Natural killer cell treated with Interleukin-12 subunit alpha and Interleukin-12 subunit beta and Interleukin-15 and Interleukin-18, amount 100 ng/mL, for 72 hours (primary cell): ENCODE data around the gene NLGN2. TPM values are rescaled to one million over a fixed set of nuclear protein-coding genes. Genes with fewer than 3 reads are reported as not detected.
A peak's percentile ranks its signal among the peaks of the same experiment; 100 is the strongest.

Experiments
- ATAC-seq, 2 donors: fragments of 150-1000 bp; cut with Tn5 transposase in 1 of 2; sonication (Bioruptor Pico), chemical (Tn5 transposase) in 1 of 2; 2 replicates each; pipeline ENCODE4 v1.10.0; 2021
- DNase-seq: peaks from one replicate; pipeline ENCODE4 v3.0.0; 2022; ENCODE audit warnings: low spot score
- H3K27ac Mint-ChIP-seq, 2 donors: 1 replicate in 1 of 2; 2 replicates in 1 of 2; pipeline ENCODE4 v1.8.0; 2022; ENCODE audit warnings: mixed read lengths in 2 of 2, mild to moderate bottlenecking in 1 of 2, moderate library complexity in 1 of 2
- H3K27me3 Mint-ChIP-seq, 2 donors: 1 replicate in 1 of 2; 2 replicates in 1 of 2; pipeline ENCODE4 v1.8.0; 2022; ENCODE audit warnings: mixed read lengths in 2 of 2
- H3K36me3 Mint-ChIP-seq: one replicate; pipeline ENCODE4 v1.8.0; 2022; ENCODE audit warnings: mixed read lengths
- H3K4me1 Mint-ChIP-seq, 2 donors: 1 replicate in 1 of 2; 2 replicates in 1 of 2; pipeline ENCODE4 v1.8.0; 2022; ENCODE audit warnings: low read depth in 2 of 2, mixed read lengths in 2 of 2, mild to moderate bottlenecking in 1 of 2
- H3K4me3 Mint-ChIP-seq: one replicate; pipeline ENCODE4 v1.8.0; 2022; ENCODE audit warnings: mixed read lengths
- H3K9me3 Mint-ChIP-seq: 2 replicates; pipeline ENCODE4 v1.8.0; 2022; ENCODE audit warnings: mixed read lengths
- total RNA-seq, 2 donors: library from RNA; stranded (reverse); gene quantifications; one replicate each; pipeline ENCODE4 v1.2.3, GENCODE V29; 2022

The NLGN2 gene
- total RNA-seq, 2 donors from 2014 or later: 2.3 to 7.7 TPM

- Mint-ChIP-seq H3K4me1 (peaks cover 0 to 5% of the 10 kb centered on the region in 2 donors), H3K27ac (no peak overlapping the region), H3K9me3 (peaks cover 3% of the 10 kb centered on the region), H3K36me3 (peaks cover 6% of the 10 kb centered on the region), H3K4me3 (no peak overlapping the region), H3K27me3 (peaks cover 28 to 30% of the 10 kb centered on the region in 2 donors)
- DNase-seq (no peak), ATAC-seq (no peak)
These were observed 24.7 kb upstream of the NLGN2 start for GRCh38 chr17:7382901-7383300.

DNA sequence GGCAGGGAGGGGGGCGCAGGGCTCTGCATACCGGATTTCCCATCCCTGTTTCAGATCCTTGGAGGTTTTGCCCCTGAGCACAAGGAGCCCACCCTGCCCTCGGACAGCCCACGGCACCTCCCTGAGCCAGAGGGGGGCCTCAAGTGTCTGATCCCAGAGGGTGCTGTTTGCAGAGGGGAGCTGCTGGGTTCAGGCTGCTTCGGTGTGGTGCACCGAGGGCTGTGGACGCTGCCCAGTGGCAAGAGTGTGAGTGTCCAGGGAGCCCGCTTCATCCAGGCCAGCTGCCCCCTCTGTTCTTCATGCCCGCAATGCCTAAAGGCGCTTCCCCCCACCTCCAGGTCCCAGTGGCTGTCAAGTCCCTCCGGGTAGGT lies 24.3 kb upstream of the NLGN2 start:
- Mint-ChIP-seq H3K4me3 (no peak overlapping the region), H3K4me1 (peaks cover 0 to 5% of the 10 kb centered on the region in 2 donors), H3K9me3 (peaks cover 3% of the 10 kb centered on the region)

GRCh38 chr17:7383742-7384488 lies 23.7 kb upstream of the NLGN2 start:
- Mint-ChIP-seq H3K27ac (no peak overlapping the region), H3K27me3 (peaks cover 28% of the 10 kb centered on the region in 2 donors)
- peak; percentile 94 to 95 for ATAC-seq

More for the DNA sequence above, 24.3 kb upstream of the NLGN2 start:
- ATAC-seq (no peak), DNase-seq (no peak)
- H3K36me3 Mint-ChIP-seq: peaks cover 6% of the 10 kb centered on the region
- H3K27me3 Mint-ChIP-seq: peaks cover 28 to 30% of the 10 kb centered on the region in 2 donors
- H3K27ac Mint-ChIP-seq: no peak overlapping the region

GRCh38 chr17:7384489-7385081 lies 23.1 kb upstream of the NLGN2 start:
- no peak overlapping the region for H3K27ac Mint-ChIP-seq
- no peaks in the 10 kb centered on the region for H3K9me3 Mint-ChIP-seq
- no peaks in the 10 kb centered on the region for H3K36me3 Mint-ChIP-seq
- peaks cover 21% of the 10 kb centered on the region in 2 donors for H3K27me3 Mint-ChIP-seq
- peaks cover 0 to 5% of the 10 kb centered on the region in 2 donors for H3K4me1 Mint-ChIP-seq
- H3K4me3 Mint-ChIP-seq: peak overlapping the region; percentile 22
- DNase-seq (no peak), ATAC-seq (no peak)

More at GRCh38 chr17:7383742-7384488, 23.7 kb upstream of the NLGN2 start:
- H3K4me1 Mint-ChIP-seq: peaks cover 0 to 5% of the 10 kb centered on the region in 2 donors
- H3K4me3 Mint-ChIP-seq: peak overlapping the region; percentile 22
- DNase-seq: no peak
- peaks cover 6% of the 10 kb centered on the region for H3K36me3 Mint-ChIP-seq
- H3K9me3 Mint-ChIP-seq: peaks cover 3% of the 10 kb centered on the region

DNA sequence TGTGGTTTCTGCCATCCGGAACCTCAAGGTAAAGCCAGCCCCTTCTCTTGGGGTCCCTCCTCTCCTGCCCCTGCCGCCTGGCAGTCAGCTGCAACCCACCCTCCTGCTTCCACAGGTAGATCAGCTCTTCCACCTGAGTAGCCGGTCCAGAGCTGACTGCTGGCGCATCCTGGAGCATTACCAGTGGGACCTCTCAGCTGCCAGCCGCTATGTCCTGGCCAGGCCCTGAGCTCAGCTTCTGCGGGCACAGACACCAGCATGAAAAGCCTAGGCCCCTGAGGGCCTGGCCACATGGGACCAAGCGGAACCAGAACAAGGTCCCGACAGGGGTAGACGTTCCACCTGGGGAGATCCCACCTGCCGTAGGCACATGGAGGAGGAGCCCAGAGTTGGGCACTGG lies 18.8 kb upstream of the NLGN2 start:
- Mint-ChIP-seq H3K9me3 (no peaks in the 10 kb centered on the region), H3K36me3 (no peaks in the 10 kb centered on the region), H3K27me3 (no peaks in the 10 kb centered on the region), H3K27ac (no peak overlapping the region), H3K4me1 (peaks cover 4 to 8% of the 10 kb centered on the region in 2 donors), H3K4me3 (no peak overlapping the region)
- DNase-seq (no peak), ATAC-seq (no peak)

DNA sequence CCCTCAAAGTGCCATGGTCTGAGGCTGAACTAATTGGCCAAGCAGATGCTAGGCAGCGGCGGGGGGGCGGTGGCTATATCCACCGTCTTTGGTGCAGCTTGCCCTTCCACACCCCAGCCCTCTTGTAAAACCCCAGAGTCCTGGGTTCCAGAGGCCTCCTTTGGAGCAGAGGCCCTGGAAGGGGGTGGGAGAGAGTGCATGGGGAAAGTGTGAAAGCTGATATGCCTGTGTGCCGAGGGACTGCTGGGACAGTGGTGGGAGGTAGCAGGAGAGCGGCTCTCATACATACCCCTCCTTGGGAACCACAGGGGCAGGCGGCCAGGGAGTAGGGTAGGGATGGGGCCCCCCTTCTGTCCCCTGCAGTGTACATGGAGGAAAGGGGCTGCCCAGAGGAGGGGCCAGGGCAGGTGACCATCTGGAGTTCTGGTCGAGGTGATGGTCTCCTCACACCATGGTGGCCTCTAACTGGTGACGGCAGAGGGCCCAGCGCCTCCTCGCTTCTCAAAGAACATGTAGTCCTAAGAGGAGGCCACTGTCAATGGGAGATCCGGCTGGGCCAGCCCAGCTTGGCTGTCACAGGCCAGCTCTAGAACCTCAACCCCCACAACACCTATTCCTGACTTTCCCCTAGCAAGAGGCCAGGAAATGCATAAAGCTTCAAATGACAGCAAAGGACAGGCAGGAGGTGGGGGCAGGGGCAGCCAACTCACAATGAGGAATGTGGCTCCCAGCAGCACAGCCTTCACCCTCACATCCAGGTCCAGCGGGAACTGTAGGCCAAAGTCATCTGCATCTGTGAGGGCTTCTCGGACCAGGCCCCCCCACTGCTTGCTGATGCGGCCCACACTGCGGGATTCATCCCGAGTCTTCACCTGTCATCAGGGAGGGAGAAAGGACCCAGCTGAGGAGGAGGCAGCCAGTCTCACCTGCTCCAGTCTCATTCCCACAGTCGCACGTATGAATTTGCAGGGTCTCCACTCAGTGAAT lies 17.4 kb upstream of the NLGN2 start:
- Mint-ChIP-seq H3K9me3 (no peaks in the 10 kb centered on the region), H3K27me3 (no peaks in the 10 kb centered on the region), H3K4me3 (no peak overlapping the region), H3K27ac (no peak overlapping the region), H3K36me3 (no peaks in the 10 kb centered on the region), H3K4me1 (peaks cover 9 to 12% of the 10 kb centered on the region in 2 donors)
- no peak for ATAC-seq
- DNase-seq: no peak

GRCh38 chr17:7391307-7391706 lies 16.3 kb upstream of the NLGN2 start:
- DNase-seq: no peak
- Mint-ChIP-seq H3K27me3 (no peaks in the 10 kb centered on the region), H3K4me3 (no peak overlapping the region), H3K4me1 (peaks cover 10 to 12% of the 10 kb centered on the region in 2 donors), H3K27ac (no peak overlapping the region), H3K36me3 (no peaks in the 10 kb centered on the region), H3K9me3 (no peaks in the 10 kb centered on the region)
- no peak for ATAC-seq

DNA sequence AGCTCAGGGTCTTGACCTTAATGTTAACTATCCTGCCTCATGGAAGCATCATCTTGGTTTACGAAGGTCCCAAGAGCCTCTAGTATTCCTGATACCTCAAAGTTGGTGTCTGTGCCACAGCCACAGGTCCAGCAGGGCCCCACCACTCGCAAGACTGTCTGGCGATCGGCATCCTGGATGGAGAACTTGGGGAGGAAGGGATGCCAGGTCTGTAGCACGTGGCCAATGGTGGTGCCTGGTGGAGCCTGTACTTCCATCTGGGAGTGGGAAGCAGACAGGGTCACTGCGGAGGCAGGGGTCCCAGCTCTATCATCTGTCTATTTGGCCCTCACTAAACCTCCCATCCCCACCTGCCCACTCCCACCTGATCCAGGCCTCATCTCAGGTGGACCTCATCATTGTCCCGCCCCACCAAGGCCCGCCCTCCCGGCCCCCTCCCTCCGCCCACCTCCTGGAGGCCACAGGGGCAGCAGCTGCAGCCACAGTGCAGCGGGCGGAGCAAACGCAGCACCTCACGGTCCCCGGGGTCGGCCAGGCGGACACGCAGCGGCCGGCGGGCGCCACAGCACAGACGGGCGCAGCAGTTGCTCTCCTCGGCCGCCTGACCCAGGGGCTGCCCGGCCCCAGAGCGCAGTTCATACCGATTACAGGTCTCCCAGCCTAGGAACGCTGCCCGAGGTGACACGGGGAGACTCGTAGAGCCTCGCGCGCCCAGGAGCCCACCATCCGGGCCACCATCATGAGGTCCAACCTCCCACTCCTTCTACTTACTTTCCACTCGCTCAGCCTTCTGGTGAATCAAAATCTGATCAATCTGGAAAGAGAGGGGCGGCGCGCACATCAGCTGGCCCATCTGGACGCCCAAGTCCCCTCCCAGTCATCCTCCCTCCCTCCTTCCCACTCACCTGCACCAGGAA lies 14.7 kb upstream of the NLGN2 start:
- no peaks in the 10 kb centered on the region for H3K27me3 Mint-ChIP-seq
- H3K4me1 Mint-ChIP-seq: peaks cover 10 to 12% of the 10 kb centered on the region in 2 donors
- H3K36me3 Mint-ChIP-seq: no peaks in the 10 kb centered on the region
- no peaks in the 10 kb centered on the region for H3K9me3 Mint-ChIP-seq
- H3K4me3 Mint-ChIP-seq: peak overlapping the region; percentile 88
- no peak overlapping the region for H3K27ac Mint-ChIP-seq
- DNase-seq (no peak), ATAC-seq (no peak)

DNA sequence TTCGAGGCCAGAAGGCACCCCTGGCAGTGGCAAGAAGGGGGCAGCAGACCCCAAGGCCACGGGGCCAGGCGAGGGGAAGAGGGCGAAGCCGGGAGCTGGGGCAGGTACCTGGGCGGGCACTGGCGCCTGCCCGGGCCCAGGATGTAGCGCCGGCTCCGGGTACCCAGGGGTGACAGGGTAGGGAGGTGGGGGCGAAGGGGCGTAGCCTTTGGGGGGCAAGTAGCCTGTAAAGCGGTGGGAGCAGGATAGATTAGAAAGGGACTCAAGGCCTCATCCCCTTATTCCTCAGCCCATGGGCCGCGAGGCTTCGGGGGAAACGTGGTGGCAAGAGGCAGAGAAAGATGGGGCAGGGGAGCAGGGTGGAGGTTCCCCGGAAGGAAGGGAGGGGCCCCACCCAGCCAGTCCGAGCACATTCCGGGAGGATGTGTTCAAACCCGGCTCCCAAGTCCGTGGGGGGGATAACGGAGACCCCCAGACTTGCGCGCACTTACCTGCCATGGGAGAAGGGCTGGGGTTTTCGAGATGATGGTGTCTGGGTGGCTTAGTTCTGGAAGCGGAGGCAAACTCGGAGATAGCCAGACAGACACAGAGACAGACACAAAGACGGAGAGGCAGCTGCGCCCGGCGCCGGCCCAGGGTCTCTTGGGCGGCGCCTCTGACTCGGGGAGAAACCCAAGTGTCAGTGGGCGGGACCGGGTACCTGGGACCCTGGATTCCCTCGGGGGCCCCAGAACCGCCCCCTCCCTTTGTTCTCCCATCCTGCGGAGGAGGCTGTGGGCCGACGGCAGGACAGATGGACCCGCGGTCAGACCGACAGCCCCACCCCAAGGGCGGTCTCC lies 13.8 kb upstream of the NLGN2 start:
- DNase-seq: peak; percentile 68
- H3K27me3 Mint-ChIP-seq: no peaks in the 10 kb centered on the region
- peak; percentile 54 to 59 for ATAC-seq
- H3K9me3 Mint-ChIP-seq: no peaks in the 10 kb centered on the region
- peak overlapping the region; percentile 43 to 70 for H3K27ac Mint-ChIP-seq
- no peaks in the 10 kb centered on the region for H3K36me3 Mint-ChIP-seq
- peaks cover 10 to 12% of the 10 kb centered on the region in 2 donors for H3K4me1 Mint-ChIP-seq
- peak overlapping the region; percentile 88 for H3K4me3 Mint-ChIP-seq

- peak; percentile 94 for ATAC-seq
These were observed 13.0 kb upstream of the NLGN2 start, which contains the start of gene PLSCR3 for GRCh38 chr17:7394452-7395191. Gene PLSCR3, minus strand, starts transcription at chr17:7394525. Its CDS starts 415 bp downstream, at chr17:7394110.

DNA sequence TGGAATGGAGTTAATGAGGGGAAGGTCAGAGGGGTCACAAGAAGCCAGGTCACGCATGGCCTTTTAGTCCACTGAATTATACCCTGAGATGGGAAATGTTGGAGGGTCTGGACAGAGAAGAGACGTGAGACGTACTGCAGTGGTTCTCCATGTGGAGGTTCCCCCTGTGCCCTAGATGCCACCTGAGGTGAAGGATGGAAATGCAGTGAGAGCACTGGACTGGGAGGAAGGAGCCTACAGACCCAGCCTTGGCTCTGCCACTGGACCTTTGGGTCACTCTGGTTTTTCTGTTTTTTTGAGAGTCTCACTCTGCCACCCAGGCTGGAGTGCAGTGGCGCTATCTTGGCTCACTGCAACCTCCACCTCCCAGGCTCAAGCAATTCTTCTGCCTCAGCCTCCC lies 11.5 kb upstream of the NLGN2 start:
- Mint-ChIP-seq H3K27me3 (no peaks in the 10 kb centered on the region), H3K36me3 (no peaks in the 10 kb centered on the region), H3K9me3 (no peaks in the 10 kb centered on the region), H3K4me1 (peaks cover 10% of the 10 kb centered on the region in 2 donors), H3K27ac (no peak overlapping the region), H3K4me3 (no peak overlapping the region)
- ATAC-seq (no peak), DNase-seq (no peak)

More at GRCh38 chr17:7394452-7395191, 13.0 kb upstream of the NLGN2 start, which contains the start of gene PLSCR3:
- H3K4me1 Mint-ChIP-seq: peaks cover 10 to 12% of the 10 kb centered on the region in 2 donors
- H3K27me3 Mint-ChIP-seq: no peaks in the 10 kb centered on the region
- no peaks in the 10 kb centered on the region for H3K9me3 Mint-ChIP-seq
- no peaks in the 10 kb centered on the region for H3K36me3 Mint-ChIP-seq
- H3K4me3 Mint-ChIP-seq: peak within 1 kb of the TSS; percentile 93
- DNase-seq: peak; percentile 90
- peak within 1 kb of the TSS; percentile 68 to 92 for H3K27ac Mint-ChIP-seq
